NCI-H524 (cell line): ENCODE results near the gene TTC39C.
"Not testable (repeated sequence)": the region's sequence is repeated elsewhere in the genome, so short reads cannot be mapped to it uniquely, and the experiment has no call there.

Source experiments
- DNase-seq, 2 experiments: peaks; one replicate each; lab custom pipeline; 2025; lab: John Stamatoyannopoulos, UW

The TTC39C gene

DNA sequence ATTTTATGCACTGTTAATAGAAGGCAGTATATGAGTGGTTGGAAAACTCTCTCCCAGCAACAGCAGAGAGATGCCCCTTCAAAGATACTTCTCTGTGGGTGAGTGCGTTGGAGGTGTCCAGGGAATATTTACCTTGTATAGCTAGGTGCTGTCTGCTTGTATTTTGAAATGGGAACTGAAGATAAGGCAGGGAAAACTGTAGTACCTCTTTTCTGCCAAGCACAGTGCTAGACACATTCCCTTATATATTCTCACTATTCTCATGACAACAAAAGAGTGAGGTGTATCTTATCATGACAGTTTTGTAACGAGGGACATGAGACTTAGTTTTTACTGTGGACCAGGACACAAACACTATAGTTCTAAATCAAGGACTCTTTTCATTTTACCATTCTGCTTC, 2.1 kb downstream of the TTC39C start:
- DNase-seq, result peak in 1 of 2 experiments; percentile 43

DNA sequence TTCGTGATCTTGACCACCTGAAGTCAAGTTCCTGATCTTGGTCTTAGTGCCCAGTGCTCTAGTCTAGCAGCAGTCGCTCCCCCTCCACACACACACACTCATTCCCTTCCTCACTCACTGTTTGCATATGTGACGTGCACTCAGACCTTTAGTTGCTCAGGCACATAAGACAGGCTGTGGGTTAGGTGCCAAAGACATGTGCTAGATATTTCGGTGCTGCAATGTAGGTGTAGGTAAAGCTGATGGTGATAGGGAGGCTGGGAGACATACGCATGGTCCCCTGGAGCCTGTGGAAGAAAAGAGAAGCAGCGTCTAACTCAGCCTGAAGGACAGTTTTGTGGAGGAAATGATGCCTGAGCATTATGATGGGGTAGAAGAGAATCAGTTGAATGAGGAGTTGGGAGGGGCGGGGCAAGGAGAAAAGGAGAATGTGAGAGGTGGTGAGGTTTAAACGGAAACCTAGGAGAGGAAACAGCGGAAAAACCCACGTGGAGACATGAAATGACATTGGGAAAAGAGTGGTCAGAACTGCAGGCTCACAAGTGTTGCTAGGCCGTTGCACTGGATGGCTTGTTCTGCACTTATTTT, 3.8 kb downstream of the TTC39C start:
- DNase-seq, result no peak

DNA sequence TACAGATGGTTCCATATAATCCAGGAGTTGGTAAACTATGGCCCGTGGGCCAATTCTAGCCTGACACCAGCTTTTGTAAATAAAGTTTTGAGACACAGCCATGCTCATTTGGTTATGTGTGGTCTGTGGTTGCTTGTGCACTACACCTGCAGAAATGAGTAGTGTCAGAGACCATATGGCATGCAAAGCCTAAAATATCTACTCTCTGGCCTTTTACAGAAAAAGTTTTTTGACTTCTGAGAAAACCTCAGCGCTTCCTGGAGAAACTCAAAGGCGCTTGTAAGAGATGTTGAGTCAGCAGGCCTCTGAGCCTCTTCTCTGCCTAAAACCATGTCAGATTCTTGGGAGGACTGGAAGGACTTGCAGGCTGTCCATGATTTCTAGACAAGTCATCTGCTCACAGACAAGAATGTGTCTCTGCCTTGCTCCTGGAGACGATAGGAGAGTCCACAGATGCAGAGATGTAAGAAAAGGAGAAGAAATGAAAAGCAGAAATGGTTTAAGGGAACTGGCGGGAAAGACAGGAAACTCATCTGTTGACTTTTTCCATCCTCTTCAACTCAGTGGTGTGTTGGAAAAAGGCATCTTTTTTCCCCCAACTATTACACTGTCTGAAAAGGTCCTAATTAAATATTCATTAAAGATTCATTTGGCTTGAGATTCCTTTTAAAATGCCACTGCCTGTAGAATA, 5.2 kb downstream of the TTC39C start:
- no peak for DNase-seq

DNA sequence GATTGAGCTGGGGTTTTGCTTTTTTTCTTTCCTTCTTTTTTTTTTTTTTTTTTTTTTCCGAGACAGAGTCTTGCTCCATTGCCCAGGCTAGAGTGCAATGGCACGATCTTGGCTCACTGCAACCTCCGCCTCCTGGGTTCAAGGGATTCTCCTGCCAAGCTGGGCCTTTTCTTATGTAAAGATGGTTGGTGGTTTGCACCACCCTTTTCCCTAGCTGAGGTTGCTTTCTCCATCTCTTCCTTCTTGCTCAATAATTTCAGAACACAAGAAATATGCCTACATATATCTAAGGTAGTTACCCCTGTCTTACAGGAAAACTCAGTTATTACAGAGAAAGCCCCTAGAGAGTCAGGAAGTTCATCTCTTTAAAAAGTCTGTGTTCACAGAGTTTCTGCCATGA, 7.0 kb downstream of the TTC39C start:
- no peak for DNase-seq

DNA sequence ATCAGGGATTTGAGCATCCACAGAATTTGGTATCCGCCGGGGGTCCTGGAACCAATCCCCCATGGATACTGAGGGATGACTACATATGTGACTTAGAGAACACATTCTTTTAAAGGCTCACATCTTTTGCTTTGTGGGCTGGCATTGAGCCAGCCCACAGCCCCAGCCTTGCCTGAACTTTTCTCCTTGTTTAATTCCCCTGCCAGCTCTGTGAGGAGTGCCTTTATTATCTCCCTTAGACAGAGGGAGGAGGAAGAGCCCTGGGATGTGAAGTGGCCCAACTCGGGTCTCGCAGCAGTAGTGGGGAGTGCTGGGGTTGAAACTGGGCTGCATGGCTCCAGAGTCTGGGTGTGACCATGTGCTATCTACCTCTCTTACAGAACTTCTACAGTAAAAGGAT, 7.6 kb downstream of the TTC39C start:
- no peak for DNase-seq

DNA sequence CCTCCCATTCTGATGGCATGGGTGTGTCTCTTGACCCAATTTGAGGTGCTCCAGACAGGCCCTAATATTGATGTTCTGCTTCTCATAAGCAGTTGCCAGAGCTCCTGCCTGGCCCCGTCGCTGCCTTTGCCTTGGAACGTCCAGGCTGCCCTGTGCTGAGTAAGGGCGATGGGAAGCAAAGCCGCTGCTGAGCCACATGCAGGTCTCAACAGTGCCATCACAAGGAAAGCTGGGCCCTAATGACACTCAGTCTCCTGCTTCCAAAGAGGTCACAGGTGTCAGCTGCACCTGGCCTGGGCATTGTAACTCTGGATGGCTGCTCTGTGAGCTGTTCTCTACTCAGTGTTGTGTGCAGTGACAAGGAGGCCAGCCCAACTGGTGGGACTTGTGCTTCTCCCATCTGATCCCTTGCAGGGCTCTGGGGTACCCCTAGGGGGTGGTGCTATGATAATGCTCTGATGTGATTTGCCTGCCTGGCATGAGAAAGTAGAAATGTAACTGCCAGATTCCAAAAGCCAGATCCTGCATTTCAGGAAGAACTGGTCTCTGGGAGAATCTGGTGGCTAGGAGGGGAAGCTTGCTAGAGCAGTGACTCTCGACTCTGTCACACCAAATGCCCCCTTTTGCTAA, 8.7 kb downstream of the TTC39C start:
- DNase-seq, result peak in 1 of 2 experiments; percentile 13

DNA sequence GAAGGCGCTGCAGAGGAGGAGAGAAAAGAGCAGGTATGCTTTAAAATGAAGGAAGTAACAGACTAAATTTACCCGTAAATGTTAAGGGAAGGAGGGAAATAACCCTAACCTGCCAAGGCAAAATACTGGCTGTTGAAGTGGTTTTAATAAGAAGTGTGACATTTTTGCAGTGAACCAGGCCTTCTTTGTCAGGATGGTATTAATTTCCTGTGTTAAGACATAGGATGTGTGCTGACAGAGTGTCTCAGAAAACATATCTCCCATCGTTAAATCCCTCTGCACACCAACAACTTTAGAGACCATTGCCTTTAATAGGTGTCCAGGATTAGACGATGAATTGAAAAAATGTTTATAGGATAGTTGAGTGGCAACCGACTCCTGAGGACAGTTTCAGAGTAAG, 9.9 kb downstream of the TTC39C start:
- DNase-seq, result no peak

DNA sequence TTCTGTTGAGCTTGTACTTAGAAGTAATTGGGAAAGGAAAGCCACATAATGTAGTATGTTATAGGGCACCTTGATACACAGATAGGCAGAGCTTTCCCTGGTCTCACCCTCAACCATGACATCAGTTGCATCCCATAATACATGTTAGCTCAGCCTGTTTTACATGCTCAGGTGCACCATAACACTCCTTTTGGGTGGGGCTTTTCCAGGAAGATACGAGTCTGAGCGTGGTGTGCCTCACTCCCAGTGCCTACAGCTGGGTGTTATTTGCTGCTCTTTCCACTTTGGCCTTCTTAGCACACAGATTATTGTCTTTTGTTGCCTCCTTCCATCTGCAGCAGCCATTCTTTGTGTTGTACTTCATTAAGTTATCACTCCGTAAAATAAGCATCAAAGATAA, 11.9 kb downstream of the TTC39C start:
- DNase-seq, result no peak

DNA sequence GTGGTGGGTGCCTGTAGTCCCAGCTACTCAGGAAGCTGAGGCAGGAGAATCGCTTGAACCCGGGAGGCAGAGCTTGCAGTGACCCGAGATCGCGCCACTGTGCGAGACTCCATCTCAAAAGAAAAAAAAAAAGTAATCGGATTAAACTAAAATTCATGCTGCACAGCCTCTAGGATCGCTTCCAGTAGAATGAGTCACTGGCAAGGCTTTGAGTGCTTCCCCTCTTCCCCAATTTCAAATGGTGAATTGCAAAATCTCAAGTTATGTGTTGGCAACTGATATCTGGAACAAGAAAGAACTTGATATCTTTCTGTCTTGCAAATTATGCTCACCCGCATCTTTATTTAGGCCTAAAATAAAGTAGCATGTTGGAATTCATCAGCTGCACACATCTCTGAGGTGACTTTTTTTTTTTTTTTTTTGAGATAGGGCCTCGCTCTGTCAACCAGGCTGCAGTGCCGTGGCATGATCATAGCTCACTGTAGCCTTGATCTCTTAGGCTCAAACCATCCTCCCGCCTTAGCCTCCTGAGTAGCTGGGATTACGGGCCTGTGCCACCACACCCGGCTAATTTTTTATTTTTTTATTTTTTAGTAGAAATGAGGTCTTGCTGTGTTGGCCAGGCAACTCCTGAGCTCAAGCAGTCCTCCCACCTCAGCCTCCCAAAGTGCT, 12.7 kb downstream of the TTC39C start:
- no peak for DNase-seq

DNA sequence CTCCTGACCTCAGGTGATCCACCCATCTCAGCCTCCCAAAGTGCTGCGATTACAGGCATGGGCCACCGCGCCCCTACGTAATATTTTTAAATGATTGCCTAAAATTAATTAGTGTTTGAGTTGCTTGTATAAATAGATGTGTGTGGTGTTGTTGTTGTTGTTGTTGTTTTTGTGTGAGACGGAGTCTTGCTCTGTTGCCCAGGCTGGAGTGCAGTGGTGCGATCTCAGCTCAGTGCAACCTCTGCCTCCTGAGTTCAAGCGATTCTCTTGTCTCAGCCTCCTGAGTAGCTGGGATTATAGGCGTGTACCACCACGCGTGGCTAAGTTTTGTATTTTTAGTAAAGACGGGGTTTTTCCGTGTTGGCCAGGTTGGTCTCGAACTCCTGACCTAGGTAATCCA, 14.4 kb downstream of the TTC39C start:
- DNase-seq, result not testable (repeated sequence)

DNA sequence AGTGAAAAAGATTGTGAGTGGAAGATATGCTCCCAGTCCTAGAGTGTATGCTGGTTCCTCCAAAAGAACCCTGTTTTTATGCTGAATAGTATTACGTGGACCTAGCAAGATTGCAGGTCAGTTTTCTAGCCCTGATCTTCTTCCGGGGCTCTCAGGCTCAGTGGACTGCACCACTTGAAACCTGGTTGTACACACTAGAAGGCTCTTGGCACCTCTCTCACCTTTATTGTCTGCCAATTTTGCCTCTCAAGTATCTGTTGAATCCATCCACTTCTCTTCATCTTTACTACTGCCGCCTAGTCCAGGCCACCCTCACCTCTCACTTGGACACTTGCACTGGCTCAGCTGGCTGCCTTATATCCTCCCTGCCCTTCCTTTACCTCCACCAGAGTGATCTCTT, 16.8 kb downstream of the TTC39C start:
- DNase-seq, result no peak

DNA sequence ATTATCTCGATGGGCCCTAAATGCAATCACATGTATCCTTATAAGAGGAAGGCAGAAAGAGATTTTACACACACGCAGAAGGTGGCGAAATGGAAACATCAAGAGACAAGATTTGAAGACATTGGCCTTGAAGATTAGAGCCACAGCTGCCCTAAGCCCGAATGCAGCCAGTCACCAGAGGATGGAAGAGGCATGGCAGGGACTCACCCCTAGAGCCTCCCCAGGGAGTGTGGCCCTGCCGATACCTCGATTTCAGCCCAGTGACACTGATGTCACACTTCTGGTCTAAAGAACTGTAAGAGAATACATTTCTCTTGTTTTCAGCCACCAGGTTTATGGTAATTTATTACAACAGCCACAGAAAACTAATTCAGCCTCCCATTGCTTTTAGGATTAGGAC, 17.4 kb downstream of the TTC39C start:
- DNase-seq, result peak; percentile 73 to 92

DNA sequence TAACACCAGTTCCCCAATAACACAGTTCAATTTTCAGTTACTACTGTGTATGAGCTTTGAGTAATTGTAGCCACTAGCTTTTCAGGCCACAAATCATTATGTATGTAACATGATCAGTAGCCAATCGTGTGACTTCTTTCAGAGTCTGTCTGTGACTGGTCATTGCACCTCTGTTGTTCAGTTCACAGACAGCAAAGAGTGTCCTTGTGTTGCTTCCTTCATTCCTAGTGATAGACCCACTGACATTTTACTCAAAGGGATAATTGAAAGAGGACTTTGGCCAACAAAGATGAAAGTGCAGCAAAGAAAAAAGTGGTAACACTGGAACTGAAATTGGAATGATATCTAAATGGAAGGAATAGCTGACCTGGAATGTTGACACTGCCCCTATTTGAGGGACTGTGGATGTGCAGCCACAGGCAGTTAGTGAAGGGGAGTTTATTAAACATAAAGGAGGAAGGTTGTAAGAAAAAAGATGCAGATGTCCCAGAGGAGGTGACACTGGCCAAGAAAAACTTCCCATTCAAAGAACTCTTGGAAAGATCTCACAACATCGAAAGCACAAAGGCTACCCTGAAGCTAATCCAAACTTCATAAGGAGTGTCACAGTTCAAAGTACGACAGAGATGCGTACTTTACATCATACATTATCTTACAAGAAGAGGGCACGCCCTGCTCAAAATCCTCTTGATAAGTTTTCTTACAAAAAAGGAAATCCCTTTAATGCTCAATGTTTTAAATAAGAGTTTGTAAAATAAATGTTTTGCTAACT, 19.3 kb downstream of the TTC39C start:
- no peak for DNase-seq

DNA sequence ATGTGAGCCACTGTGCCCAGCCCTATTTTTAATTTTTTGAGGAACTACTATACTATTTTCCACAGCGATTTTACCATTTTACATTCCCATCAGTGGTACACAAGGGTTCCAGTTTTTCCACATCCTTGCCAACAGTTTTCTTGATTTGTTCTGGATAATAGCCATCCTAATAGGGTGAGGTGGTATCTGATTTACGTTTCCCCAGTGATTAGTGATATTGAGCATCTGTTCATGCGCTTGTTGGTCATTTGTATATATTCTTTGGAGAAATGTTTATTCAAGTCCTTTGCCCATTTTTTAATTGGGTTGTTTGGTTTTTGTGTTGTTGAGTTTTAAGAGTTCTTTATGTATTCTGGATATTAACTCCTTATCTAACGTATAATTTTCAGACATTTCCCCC, 20.8 kb downstream of the TTC39C start:
- no peak for DNase-seq

DNA sequence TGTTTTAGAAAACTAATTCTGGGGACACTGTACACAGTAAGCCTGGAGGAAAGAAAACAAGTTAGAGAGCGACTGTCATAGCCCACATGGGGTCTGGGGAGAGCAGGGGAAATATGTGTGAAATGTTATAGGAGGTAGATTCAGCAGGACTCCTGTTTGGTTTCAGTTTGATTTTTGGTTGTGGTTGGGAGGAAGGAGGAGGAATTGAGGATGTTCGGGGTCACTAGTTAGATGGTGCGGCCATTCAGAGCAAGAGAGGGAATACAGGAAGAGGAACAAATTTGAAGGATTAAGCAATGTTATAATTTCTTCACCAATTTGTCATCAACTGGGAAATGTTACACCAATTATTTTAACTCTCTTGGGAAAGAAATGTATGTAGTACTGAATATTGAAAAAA, 25.1 kb downstream of the TTC39C start:
- DNase-seq, result no peak

DNA sequence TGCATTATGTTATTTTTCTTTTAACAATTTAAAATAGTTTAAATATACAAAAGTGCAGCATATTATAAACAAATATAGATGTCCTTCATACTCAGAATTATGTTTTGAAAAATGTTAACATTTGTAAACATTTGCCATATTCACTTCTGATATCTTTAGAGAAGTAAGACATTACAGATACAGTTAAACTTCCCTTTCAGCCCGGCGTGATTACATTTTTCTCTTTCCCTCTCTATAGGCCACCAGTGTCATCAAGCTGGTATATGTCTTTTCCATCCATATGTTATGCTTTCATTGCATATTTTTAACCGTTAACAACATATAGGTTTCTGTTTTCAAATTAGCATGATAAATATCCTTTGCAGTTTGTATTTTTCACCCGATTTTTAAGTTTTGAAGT, 27.1 kb downstream of the TTC39C start:
- no peak for DNase-seq

DNA sequence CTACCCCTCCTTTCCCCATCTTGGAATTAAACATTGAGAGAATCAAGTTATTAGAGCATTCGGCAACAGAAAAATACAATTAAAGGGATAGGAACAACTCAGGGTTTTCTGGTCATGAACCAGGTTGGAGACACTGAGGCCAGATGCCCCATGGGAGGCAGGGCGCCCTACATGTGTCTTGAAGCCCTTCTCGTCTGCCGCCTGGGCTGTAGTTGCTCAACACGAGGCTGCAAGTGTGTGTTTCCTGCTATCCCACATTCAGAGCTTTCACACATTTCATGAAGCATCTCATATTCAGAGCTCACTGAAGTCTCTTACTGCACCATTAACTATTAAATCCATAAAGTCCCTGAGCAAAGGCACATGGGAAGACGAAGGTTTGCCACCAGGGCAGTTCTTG, 28.8 kb downstream of the TTC39C start:
- DNase-seq, result no peak

DNA sequence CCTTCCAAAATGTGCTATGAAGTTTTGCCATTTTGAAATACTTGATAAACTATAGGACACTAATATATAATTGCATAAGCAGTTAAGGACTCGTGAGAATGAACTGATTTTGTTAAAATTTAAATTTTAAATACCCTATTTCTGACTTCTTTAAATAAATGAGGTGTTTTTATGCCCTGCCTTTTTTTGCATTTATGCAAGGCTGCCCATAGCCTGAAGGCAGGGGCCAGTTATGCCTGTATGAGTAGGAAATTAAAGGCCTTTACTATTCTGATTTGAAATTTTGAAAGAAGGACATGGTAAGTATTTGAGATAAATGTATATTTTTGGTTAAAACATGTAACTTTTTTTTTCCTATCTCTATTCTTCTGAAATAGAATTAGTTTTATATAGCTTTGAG, 33.7 kb downstream of the TTC39C start:
- DNase-seq, result no peak

DNA sequence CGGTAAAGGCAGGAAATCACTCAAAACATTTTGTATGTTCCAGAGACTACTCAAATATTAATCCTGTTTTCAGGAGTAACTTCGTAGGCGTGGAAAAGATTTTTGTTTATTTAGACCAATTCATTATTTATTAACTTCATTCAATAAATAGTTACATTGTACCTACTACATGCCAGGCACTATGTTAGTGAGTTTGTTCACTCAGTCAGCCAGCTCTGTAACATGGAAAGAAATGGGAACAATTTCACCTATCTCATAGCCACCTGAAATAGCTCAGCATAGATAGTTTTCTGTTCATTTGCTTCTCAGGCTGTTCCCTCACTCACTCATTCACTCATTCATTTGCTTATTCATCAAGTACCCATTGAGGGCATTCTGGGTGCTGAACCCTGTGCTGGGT, 34.6 kb downstream of the TTC39C start:
- no peak for DNase-seq

DNA sequence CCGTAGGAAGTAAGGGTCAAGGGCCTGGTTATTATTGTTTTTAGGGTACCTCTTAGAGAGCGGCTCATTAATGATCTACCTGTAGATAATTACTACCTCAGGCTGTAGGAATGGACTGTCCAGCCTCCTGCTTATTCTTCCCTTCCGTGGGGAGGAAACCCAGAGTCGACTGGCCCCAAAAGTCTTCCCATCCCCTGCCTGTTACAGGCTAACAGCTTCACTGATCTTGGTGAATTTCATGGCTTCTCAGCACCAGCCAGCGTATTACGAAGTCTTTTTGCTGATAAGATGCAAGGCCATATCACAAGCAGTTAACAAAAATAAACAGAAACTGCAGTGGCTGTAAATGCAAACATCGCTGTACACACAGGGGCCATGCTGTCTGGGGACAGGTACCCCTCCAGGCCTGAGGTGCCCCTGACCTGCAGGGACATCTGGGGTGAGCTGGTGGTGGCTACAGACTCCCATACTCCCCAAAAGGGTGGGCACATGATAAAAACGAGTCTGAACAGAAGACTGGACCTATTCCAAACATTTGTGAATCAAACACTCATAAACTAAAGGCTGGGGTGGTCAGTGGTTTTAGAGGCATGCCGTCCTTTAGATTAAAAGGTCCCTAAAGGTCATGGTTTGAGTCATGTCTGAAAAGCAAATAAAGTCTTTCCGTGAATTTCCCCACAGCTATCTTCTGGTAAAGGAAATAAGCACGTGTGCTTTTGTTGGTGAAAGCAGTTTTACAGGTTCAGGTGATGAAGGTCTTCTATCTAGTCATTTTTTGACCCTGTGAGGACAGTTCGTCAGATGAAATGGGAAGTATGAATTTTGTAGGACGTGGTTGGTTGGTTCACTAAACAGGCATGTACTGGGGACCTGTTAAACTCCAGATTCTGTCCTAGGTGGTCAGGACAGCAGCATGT, 36.7 kb downstream of the TTC39C start:
- DNase-seq, result no peak

DNA sequence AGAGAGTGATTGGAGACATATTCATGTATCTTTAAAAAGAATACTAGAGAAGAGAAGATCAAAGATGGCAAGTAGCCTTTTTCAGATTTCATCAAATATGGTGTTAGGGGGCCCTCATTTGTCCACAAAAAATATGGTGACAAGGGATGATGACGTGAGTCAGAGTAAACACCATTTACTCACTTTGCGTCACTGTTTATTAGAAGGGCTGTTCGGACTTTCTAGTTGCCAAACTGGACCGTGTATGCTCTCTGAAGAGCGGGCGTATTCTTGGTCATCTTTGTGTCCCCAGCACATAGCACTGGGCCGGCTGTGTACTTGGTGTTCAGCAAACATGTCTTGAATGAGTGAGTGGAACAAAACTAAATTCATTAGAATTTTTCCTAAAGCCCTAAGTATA, 37.5 kb downstream of the TTC39C start:
- DNase-seq, result no peak
